Panc1 (cell line): ENCODE results near the gene NOTCH2. TPM values are rescaled to one million over a fixed set of nuclear protein-coding genes. Genes with fewer than 3 reads are reported as not detected.

Experiments used
- ATAC-seq: fragments of 200-7000 bp; cut with Tn5 transposase; 2 replicates; pipeline ENCODE4 v1.9.1; 2020; ENCODE audit warnings: mild to moderate bottlenecking, moderate library complexity
- BruUV-seq: library from RNA; stranded (reverse); fragments of 400-500 nt; replicated peaks from 2 replicates; lab custom pipeline; 2021; lab: Mats Ljungman, UMichigan
- CTCF ChIA-PET: fragments of 300-600 bp; sonication (Branson Sonifier 250); formaldehyde crosslinking; loops from one replicate; lab custom pipeline; 2022; ENCODE audit warnings: antibody characterized with exemption; lab: Charles Lee
- POLR2A ChIA-PET: fragments of 300-600 bp; sonication (Branson Sonifier 250); formaldehyde crosslinking; loops from one replicate; lab custom pipeline; 2022; ENCODE audit warnings: antibody characterized with exemption; lab: Charles Lee
- DNase-seq: peaks from one replicate; pipeline ENCODE4 v3.0.0-alpha.2; 2010; ENCODE audit warnings: low read depth, low spot score
- H3K27ac ChIP-seq: 2 replicates; pipeline ENCODE4 v1.5.1; 2011; ENCODE audit warnings: mild to moderate bottlenecking, low read length, inconsistent platforms
- H3K27me3 ChIP-seq: fragments of 200-500 bp; sonication (Bioruptor generic); 2 replicates; pipeline ENCODE4 v1.6.0; 2014; ENCODE audit warnings: low read length, inconsistent platforms; ENCODE audit not compliant: control insufficient read depth, insufficient read depth
- H3K36me3 ChIP-seq: fragments of 200-500 bp; sonication (Bioruptor generic); 2 replicates; pipeline ENCODE4 v1.5.1; 2014; ENCODE audit warnings: inconsistent platforms, mild to moderate bottlenecking, low read length, moderate library complexity; ENCODE audit not compliant: control insufficient read depth, insufficient read depth
- H3K4me1 ChIP-seq: 2 replicates; pipeline ENCODE4 v1.5.1; 2011; ENCODE audit warnings: inconsistent platforms, mild to moderate bottlenecking, low read length, moderate library complexity; ENCODE audit not compliant: control insufficient read depth, insufficient read depth
- H3K4me3 ChIP-seq, 2 experiments: 2 replicates each; pipeline ENCODE4 v1.5.1; 2011 to 2012; ENCODE audit warnings: low read depth in 2 of 2, low read length in 2 of 2, mild to moderate bottlenecking in 2 of 2, inconsistent platforms in 1 of 2, moderate library complexity in 1 of 2
- H3K9me3 ChIP-seq: fragments of 200-500 bp; sonication (Bioruptor generic); 2 replicates; pipeline ENCODE4 v1.5.1; 2014; ENCODE audit warnings: low read depth, mild to moderate bottlenecking, inconsistent platforms, low read length, moderate library complexity; ENCODE audit not compliant: control insufficient read depth, insufficient read depth
- POLR2AphosphoS5 ChIP-seq: IDR thresholded peaks from 2 replicates; pipeline ENCODE4 v1.6.1; 2012; ENCODE audit warnings: mild to moderate bottlenecking, low read depth, low read length, moderate library complexity
- SIN3A ChIP-seq: IDR thresholded peaks from 2 replicates; pipeline ENCODE4 v1.6.1; 2012; ENCODE audit warnings: low read depth, mild to moderate bottlenecking, low read length, moderate library complexity, borderline replicate concordance; ENCODE audit not compliant: insufficient read depth
- TCF7L2 ChIP-seq: IDR thresholded peaks from 2 replicates; pipeline ENCODE4 v1.6.1; 2011; ENCODE audit warnings: mild to moderate bottlenecking, low read depth, low read length, inconsistent platforms
- in situ Hi-C: cut with HindIII; loops from 2 replicates; pipeline ENCODE4 v1.10.0; 2016; ENCODE audit warnings: low sequenced_read_pairs, low pct_unique_long_range_greater_than_20kb
- intact Hi-C: fragments of 100-400 bp; cut with micrococcal nuclease; formaldehyde crosslinking; loops from one replicate; pipeline ENCODE4 v1.10.0; 2022; ENCODE audit not compliant: unreplicated experiment
- total RNA-seq: library from RNA; stranded (reverse); gene quantifications from one replicate; pipeline ENCODE4 v1.2.1, GENCODE V29; 2021; ENCODE audit not compliant: unreplicated experiment
- TF ChIP-seq, protein P1 (sequence below), 2 experiments: IDR thresholded peaks; 2 replicates each; pipeline ENCODE4 v1.6.1; 2011 to 2012; ENCODE audit warnings: low read depth in 2 of 2, control low read depth in 1 of 2, low read length in 1 of 2, mild to moderate bottlenecking in 1 of 2, moderate library complexity in 1 of 2; ENCODE audit not compliant: insufficient read depth in 1 of 2
- TF ChIP-seq, protein P2 (sequence below): fragments of 450-650 bp; IDR thresholded peaks from 2 replicates; pipeline ENCODE4 v1.5.1; 2017; ENCODE audit warnings: mild to moderate bottlenecking

Gene NOTCH2
- total RNA-seq, 1 experiment from 2014 or later, result 191 TPM

DNA sequence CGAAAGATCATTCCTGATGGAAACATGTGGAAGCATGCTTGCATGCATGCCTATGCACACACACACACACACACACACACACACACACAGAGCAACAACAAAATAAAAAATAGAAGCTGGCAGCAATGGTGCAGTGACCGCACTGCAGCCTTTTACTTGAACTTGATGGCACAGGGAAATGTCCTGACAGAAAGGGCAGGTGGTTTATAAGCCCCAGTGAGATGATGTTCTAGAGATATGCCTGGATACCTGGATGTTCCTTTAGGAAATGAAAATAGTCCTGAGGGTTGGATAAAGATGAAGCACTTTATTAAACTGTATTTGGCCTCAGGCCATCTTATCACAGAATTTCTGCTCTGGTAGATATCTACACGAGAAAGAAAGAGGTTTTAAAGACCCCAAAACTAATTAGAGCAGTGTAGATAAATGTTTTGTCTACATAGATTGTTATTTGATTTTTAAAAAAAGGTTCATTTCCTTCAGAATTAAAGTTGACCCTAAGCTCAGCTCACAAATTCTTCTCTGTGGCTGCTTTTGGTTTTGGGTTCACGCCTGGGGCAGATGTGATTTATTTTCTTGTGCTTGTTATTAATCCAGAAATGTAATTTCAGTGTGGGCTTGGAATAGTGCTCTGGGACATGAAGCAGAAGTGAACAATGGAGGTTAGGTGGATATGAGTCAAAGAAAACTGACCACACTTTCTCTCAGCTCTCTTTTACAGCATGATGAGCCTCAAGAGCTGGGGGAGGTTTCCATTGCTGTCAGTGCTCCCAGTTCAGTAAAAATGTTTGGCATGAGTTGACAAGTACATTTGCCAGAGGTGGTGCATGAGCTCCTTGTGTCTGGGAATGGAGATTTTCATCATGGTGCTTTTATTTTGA, 196.1 kb downstream of the NOTCH2 start:
- ATAC-seq (no peak), DNase-seq (no peak)
- Histone ChIP-seq H3K27ac (no peak overlapping the region), H3K9me3 (no peaks in the 10 kb centered on the region), H3K27me3 (peaks cover 37% of the 10 kb centered on the region), H3K4me3 (no peak overlapping the region), H3K36me3 (no peaks in the 10 kb centered on the region), H3K4me1 (0 out of 2 replicates have a peak, but pooled peaks cover 5% of the 10 kb centered on the region)
- no TSS peak for BruUV-seq
- ChIA-PET CTCF (no interaction called here), POLR2A (no interaction called here)
- intact Hi-C loops, result loop anchor here (10.0 kb wide), 1 partner anchor 271 kb away; no protein-coding TSS in a partner anchor
- in situ Hi-C loops, result no loop called here
- TF ChIP-seq POLR2AphosphoS5 (no peak), SIN3A (no peak)

DNA sequence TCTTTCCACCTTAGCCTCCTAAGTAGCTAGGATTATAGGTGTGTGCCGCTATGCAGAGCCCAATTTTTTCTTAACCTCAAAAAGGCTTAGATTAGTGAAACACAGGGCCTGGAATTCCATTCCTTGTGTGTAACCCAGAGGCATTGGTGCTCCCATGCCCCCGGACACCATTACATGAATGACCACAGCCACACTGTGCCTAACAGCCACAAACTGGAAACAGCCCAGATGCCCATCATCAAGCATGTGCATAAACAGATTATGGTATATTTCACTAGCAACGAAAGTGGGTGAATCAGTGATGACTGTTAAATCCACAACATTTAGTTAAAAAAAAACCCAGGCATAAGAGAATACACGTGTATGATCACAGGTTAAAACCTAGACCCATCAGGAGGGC, 197.6 kb downstream of the NOTCH2 start:
- POLR2A ChIA-PET, result no interaction called here
- no TSS peak for BruUV-seq
- no peak overlapping the region for H3K4me3 ChIP-seq

More for the DNA sequence above, 197.6 kb downstream of the NOTCH2 start:
- 0 out of 2 replicates have a peak, but pooled peaks cover 5% of the 10 kb centered on the region for H3K4me1 ChIP-seq
- CTCF ChIA-PET, result interaction anchor here (0.6 to 0.7 kb wide), 2 partner anchors 11 to 33 kb away, joined by 4 read pairs; no protein-coding TSS in a partner anchor
- no peak overlapping the region for H3K27ac ChIP-seq
- in situ Hi-C loops, result no loop called here
- H3K27me3 ChIP-seq, result peaks cover 29% of the 10 kb centered on the region
- no peaks in the 10 kb centered on the region for H3K9me3 ChIP-seq
- ATAC-seq, result no peak
- H3K36me3 ChIP-seq, result no peaks in the 10 kb centered on the region
- intact Hi-C loops, result loop anchor here (10.0 kb wide), 1 partner anchor 273 kb away; no protein-coding TSS in a partner anchor
- DNase-seq, result no peak
- TF ChIP-seq POLR2AphosphoS5, result no peak
- no peak for TF ChIP-seq TCF7L2
- TF ChIP-seq SIN3A, result no peak
- TF ChIP-seq, protein P1, sequence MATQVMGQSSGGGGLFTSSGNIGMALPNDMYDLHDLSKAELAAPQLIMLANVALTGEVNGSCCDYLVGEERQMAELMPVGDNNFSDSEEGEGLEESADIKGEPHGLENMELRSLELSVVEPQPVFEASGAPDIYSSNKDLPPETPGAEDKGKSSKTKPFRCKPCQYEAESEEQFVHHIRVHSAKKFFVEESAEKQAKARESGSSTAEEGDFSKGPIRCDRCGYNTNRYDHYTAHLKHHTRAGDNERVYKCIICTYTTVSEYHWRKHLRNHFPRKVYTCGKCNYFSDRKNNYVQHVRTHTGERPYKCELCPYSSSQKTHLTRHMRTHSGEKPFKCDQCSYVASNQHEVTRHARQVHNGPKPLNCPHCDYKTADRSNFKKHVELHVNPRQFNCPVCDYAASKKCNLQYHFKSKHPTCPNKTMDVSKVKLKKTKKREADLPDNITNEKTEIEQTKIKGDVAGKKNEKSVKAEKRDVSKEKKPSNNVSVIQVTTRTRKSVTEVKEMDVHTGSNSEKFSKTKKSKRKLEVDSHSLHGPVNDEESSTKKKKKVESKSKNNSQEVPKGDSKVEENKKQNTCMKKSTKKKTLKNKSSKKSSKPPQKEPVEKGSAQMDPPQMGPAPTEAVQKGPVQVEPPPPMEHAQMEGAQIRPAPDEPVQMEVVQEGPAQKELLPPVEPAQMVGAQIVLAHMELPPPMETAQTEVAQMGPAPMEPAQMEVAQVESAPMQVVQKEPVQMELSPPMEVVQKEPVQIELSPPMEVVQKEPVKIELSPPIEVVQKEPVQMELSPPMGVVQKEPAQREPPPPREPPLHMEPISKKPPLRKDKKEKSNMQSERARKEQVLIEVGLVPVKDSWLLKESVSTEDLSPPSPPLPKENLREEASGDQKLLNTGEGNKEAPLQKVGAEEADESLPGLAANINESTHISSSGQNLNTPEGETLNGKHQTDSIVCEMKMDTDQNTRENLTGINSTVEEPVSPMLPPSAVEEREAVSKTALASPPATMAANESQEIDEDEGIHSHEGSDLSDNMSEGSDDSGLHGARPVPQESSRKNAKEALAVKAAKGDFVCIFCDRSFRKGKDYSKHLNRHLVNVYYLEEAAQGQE (IDR thresholded peaks at IDR 0.05; ENCODE audit: insufficient read depth in 1 of 2, low read depth in 2 of 2, low read length in 1 of 2), result no peak
- TF ChIP-seq, protein P2, sequence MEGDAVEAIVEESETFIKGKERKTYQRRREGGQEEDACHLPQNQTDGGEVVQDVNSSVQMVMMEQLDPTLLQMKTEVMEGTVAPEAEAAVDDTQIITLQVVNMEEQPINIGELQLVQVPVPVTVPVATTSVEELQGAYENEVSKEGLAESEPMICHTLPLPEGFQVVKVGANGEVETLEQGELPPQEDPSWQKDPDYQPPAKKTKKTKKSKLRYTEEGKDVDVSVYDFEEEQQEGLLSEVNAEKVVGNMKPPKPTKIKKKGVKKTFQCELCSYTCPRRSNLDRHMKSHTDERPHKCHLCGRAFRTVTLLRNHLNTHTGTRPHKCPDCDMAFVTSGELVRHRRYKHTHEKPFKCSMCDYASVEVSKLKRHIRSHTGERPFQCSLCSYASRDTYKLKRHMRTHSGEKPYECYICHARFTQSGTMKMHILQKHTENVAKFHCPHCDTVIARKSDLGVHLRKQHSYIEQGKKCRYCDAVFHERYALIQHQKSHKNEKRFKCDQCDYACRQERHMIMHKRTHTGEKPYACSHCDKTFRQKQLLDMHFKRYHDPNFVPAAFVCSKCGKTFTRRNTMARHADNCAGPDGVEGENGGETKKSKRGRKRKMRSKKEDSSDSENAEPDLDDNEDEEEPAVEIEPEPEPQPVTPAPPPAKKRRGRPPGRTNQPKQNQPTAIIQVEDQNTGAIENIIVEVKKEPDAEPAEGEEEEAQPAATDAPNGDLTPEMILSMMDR, result no peak
